ENCODE measurements around the gene ARHGAP1. TPM values are rescaled to one million over a fixed set of nuclear protein-coding genes. Genes with fewer than 3 reads are reported as not detected.

Gene ARHGAP1
- total and polyA plus RNA-seq, 2 of the 13 experiments (the other 11 are each of a cell fraction or from before 2014, with no cell fraction given) = 18.6 to 30.3 TPM

DNA sequence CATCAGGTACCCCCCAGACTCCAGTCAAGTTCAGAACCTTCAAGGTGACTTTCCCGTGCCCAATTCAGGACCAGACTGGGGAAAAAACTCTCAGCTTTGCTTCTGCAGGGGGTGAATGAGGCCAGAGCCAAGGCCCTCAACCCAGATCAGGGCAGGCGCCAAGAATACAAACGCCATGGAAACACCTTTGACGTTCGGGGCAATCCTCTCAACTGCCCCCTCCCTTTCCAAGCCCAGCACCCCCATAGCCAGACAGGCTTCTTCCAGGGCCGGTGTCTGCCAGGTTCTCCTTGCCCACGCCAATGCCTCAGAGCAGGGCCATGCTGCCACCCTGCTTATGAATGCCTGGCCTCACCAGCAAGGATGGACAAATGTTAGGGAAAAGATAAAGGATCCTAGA lies 5.8 kb downstream of the ARHGAP1 start:
- ATAC-seq (no peak), FAIRE-seq (no peak), DNase-seq (ENCODE audit: low spot score) (no peak)
- Histone ChIP-seq H3K27ac (ENCODE audit: extremely low read length, insufficient read depth, low read length) (peak overlapping the region; percentile 60), H3K9ac (ENCODE audit: insufficient read depth, low read depth, low read length) (peak overlapping the region; percentile 23; the same call in 1 of the 2 replicates), H2AFZ (ENCODE audit: low read length) (no peak overlapping the region), H3K79me2 (ENCODE audit: insufficient read depth, low read length) (peaks cover 13% of the 10 kb centered on the region), H4K20me1 (ENCODE audit: insufficient read depth, low read length) (no peaks in the 10 kb centered on the region), H3K27me3 (ENCODE audit: control insufficient read depth in 1 of 2, insufficient read depth in 2 of 2, low read length in 2 of 2) (no peaks in the 10 kb centered on the region), H3K9me3 (ENCODE audit: low read length) (no peaks in the 10 kb centered on the region), H3K36me3 (replicated peaks in 1 of 2; ENCODE audit: control insufficient read depth in 1 of 2, insufficient read depth in 2 of 2, low read length in 2 of 2) (peaks cover 4 to 17% of the 10 kb centered on the region in 2 experiments; a peak in 4 of 5 replicates), H3K4me1 (ENCODE audit: insufficient read depth, low read length) (peaks cover 84% of the 10 kb centered on the region), H3K4me3 (replicated peaks in 1 of 3; ENCODE audit: insufficient read depth in 1 of 3, low read depth in 2 of 3, low read length in 3 of 3) (no peak overlapping the region), H3K4me2 (ENCODE audit: low read depth, low read length) (no peak overlapping the region)
- POLR2A ChIA-PET = interaction anchor here (2.5 to 3.6 kb wide), 2 partner anchors 25 to 49 kb away, joined by 9 to 29 read pairs; partner anchors contain the start of gene F2
- BruUV-seq (replicated peaks) = no TSS peak
- 90% methylated on average over 4 of the region's 7 CpGs for WGBS (ENCODE audit: low lambda C conversion rate)
- CTCF ChIA-PET (ENCODE audit: low intra/inter-chr PET ratio, low total read pairs) = no interaction called here
- intact Hi-C loops (cut with micrococcal nuclease; ENCODE audit: unreplicated experiment) (no loop called here), in situ Hi-C loops (cut with HindIII; ENCODE audit: extremely low pct_ligation_motif_present, low pct_unique_long_range_greater_than_20kb) (loop anchor here (5.0 kb wide), 1 partner anchor 33 kb away; no protein-coding TSS in a partner anchor)
- TF ChIP-seq, protein P1, sequence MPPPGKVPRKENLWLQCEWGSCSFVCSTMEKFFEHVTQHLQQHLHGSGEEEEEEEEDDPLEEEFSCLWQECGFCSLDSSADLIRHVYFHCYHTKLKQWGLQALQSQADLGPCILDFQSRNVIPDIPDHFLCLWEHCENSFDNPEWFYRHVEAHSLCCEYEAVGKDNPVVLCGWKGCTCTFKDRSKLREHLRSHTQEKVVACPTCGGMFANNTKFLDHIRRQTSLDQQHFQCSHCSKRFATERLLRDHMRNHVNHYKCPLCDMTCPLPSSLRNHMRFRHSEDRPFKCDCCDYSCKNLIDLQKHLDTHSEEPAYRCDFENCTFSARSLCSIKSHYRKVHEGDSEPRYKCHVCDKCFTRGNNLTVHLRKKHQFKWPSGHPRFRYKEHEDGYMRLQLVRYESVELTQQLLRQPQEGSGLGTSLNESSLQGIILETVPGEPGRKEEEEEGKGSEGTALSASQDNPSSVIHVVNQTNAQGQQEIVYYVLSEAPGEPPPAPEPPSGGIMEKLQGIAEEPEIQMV (CRISPR knock-in tag; IDR thresholded peaks at IDR 0.05; ENCODE audit: low read depth) = no peak
- TF ChIP-seq ZNF878 (CRISPR knock-in tag; IDR thresholded peaks at IDR 0.05) (no peak), ZFYVE20 (CRISPR knock-in tag; IDR thresholded peaks at IDR 0.05; ENCODE audit: borderline replicate concordance, low read depth) (no peak), FOXA1 (IDR thresholded peaks at IDR 0.05) (no peak), FOXA1 (CRISPR knock-in tag; IDR thresholded peaks at IDR 0.05) (no peak), MAFK (conservative IDR thresholded peaks at IDR 0.05 in 1 of 2, IDR thresholded peaks at IDR 0.05 in 1 of 2; ENCODE audit: low read length in 2 of 2) (no peak)
- TF ChIP-seq, protein P2, sequence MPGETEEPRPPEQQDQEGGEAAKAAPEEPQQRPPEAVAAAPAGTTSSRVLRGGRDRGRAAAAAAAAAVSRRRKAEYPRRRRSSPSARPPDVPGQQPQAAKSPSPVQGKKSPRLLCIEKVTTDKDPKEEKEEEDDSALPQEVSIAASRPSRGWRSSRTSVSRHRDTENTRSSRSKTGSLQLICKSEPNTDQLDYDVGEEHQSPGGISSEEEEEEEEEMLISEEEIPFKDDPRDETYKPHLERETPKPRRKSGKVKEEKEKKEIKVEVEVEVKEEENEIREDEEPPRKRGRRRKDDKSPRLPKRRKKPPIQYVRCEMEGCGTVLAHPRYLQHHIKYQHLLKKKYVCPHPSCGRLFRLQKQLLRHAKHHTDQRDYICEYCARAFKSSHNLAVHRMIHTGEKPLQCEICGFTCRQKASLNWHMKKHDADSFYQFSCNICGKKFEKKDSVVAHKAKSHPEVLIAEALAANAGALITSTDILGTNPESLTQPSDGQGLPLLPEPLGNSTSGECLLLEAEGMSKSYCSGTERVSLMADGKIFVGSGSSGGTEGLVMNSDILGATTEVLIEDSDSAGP (CRISPR knock-in tag; IDR thresholded peaks at IDR 0.05; ENCODE audit: borderline replicate concordance) = 0 out of 2 replicates have a peak, but pooled peaks have one; percentile 0
- TF ChIP-seq, protein P3, sequence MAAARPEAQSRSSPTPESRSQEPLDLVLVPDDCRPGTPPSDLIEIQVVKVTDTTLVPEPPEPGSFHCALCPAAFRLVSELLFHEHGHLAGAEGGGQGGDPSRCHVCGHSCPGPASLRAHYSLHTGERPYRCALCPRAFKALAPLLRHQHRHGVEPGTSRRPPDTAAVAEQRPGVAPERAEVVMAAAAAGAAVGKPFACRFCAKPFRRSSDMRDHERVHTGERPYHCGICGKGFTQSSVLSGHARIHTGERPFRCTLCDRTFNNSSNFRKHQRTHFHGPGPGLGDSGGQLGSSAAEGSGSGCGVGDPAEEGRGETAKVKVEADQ (CRISPR knock-in tag; IDR thresholded peaks at IDR 0.05; ENCODE audit: borderline replicate concordance) = 0 out of 2 replicates have a peak, but pooled peaks have one; percentile 6

Data from HepG2 (cell line).